A549 (cell line): ENCODE data around the gene VSTM2B.

ENCODE experiments used
- EP300 ChIP-seq, 2 experiments: fragments of >200 bp; sonication (Bioruptor Twin); formaldehyde crosslinking; IDR thresholded peaks; 2 replicates in 1 of 2; 3 replicates in 1 of 2; pipeline ENCODE4 v1.6.1; 2016 to 2017
- KDM1A ChIP-seq: fragments of 200-600 bp; sonication (generic); IDR thresholded peaks from 2 replicates; pipeline ENCODE4 v1.6.1; 2016; ENCODE audit warnings: low read depth, mild to moderate bottlenecking
- MYC ChIP-seq: IDR thresholded peaks from 2 replicates; pipeline ENCODE4 v1.6.1; 2012; ENCODE audit warnings: mild to moderate bottlenecking, inconsistent platforms, low read length, improper control_type of control experiment, borderline replicate concordance
- POLR2A ChIP-seq: IDR thresholded peaks from 2 replicates; pipeline ENCODE4 v1.6.1; 2012; ENCODE audit warnings: mild to moderate bottlenecking, low read length
- POLR2AphosphoS2 ChIP-seq: conservative IDR thresholded peaks from 2 replicates; pipeline ENCODE4 v1.6.1; 2012; ENCODE audit warnings: low read length, improper control_type of control experiment, inconsistent platforms
- RAD21 ChIP-seq, 2 experiments: fragments of >200 bp in 1 of 2; sonication (Bioruptor Twin) in 1 of 2; formaldehyde crosslinking in 1 of 2; IDR thresholded peaks in 1 of 2; conservative IDR thresholded peaks in 1 of 2; 2 replicates in 1 of 2; 3 replicates in 1 of 2; pipeline ENCODE4 v1.6.1; 2012 to 2018; ENCODE audit warnings: inconsistent platforms in 1 of 2
- SMC3 ChIP-seq: fragments of >200 bp; sonication (Bioruptor Twin); formaldehyde crosslinking; IDR thresholded peaks from 3 replicates; pipeline ENCODE4 v1.6.1; 2018; ENCODE audit warnings: inconsistent platforms
- TFCP2L1 ChIP-seq: fragments of 250-450 bp; sonication (Bioruptor Pico); IDR thresholded peaks from 2 replicates; pipeline ENCODE4 v1.5.0; 2021; ENCODE audit warnings: mild to moderate bottlenecking
- TF ChIP-seq, protein P1 (sequence below): fragments of >200 bp; sonication (Bioruptor Twin); formaldehyde crosslinking; IDR thresholded peaks from 3 replicates; pipeline ENCODE4 v1.5.1; 2016
- TF ChIP-seq, protein P2 (sequence below): fragments of 200-600 bp; sonication (generic); IDR thresholded peaks from 2 replicates; pipeline ENCODE4 v1.6.1; 2016; ENCODE audit warnings: antibody characterized with exemption, mild to moderate bottlenecking, moderate library complexity

DNA sequence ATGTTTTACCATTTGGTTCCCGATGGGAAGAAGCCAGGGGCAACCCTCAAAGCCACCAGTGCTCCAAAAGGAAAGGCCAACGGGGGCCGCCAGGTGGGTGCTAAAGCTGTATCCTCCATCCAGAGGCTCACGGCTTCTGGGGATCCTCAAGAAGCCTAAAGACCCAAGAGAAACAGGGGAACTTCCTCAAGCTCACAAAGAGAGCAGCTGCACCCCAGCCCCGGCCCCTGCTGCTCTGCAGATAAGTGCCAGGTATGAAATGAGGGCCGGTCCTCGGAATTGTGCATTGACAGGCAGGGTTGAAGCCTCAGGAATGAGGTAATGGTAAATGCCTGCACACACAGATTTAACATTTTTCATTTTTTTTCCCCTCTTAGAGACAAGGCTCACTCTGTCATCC lies 72.2 kb downstream of the VSTM2B start:
- TF ChIP-seq, protein P1, sequence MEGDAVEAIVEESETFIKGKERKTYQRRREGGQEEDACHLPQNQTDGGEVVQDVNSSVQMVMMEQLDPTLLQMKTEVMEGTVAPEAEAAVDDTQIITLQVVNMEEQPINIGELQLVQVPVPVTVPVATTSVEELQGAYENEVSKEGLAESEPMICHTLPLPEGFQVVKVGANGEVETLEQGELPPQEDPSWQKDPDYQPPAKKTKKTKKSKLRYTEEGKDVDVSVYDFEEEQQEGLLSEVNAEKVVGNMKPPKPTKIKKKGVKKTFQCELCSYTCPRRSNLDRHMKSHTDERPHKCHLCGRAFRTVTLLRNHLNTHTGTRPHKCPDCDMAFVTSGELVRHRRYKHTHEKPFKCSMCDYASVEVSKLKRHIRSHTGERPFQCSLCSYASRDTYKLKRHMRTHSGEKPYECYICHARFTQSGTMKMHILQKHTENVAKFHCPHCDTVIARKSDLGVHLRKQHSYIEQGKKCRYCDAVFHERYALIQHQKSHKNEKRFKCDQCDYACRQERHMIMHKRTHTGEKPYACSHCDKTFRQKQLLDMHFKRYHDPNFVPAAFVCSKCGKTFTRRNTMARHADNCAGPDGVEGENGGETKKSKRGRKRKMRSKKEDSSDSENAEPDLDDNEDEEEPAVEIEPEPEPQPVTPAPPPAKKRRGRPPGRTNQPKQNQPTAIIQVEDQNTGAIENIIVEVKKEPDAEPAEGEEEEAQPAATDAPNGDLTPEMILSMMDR: no peak
- TF ChIP-seq TFCP2L1 (CRISPR knock-in tag) (no peak), POLR2AphosphoS2 (no peak), POLR2A (no peak), MYC (no peak), RAD21 (conservative IDR thresholded peaks at IDR 0.05 in 1 of 2, IDR thresholded peaks at IDR 0.05 in 1 of 2) (no peak), EP300 (IDR thresholded peaks at IDR 0.05) (no peak), SMC3 (no peak), KDM1A (no peak)
- TF ChIP-seq, protein P2, sequence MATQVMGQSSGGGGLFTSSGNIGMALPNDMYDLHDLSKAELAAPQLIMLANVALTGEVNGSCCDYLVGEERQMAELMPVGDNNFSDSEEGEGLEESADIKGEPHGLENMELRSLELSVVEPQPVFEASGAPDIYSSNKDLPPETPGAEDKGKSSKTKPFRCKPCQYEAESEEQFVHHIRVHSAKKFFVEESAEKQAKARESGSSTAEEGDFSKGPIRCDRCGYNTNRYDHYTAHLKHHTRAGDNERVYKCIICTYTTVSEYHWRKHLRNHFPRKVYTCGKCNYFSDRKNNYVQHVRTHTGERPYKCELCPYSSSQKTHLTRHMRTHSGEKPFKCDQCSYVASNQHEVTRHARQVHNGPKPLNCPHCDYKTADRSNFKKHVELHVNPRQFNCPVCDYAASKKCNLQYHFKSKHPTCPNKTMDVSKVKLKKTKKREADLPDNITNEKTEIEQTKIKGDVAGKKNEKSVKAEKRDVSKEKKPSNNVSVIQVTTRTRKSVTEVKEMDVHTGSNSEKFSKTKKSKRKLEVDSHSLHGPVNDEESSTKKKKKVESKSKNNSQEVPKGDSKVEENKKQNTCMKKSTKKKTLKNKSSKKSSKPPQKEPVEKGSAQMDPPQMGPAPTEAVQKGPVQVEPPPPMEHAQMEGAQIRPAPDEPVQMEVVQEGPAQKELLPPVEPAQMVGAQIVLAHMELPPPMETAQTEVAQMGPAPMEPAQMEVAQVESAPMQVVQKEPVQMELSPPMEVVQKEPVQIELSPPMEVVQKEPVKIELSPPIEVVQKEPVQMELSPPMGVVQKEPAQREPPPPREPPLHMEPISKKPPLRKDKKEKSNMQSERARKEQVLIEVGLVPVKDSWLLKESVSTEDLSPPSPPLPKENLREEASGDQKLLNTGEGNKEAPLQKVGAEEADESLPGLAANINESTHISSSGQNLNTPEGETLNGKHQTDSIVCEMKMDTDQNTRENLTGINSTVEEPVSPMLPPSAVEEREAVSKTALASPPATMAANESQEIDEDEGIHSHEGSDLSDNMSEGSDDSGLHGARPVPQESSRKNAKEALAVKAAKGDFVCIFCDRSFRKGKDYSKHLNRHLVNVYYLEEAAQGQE: no peak
